Measurements from ENCODE around the gene DNAJC4. TPM values are rescaled to one million over a fixed set of nuclear protein-coding genes. Genes with fewer than 3 reads are reported as not detected.
A peak's percentile ranks its signal among the peaks of the same experiment; 100 is the strongest.

Gene DNAJC4
- total and polyA plus RNA-seq, 2 donors from 2014 or later: 31.1 to 102 TPM

DNA sequence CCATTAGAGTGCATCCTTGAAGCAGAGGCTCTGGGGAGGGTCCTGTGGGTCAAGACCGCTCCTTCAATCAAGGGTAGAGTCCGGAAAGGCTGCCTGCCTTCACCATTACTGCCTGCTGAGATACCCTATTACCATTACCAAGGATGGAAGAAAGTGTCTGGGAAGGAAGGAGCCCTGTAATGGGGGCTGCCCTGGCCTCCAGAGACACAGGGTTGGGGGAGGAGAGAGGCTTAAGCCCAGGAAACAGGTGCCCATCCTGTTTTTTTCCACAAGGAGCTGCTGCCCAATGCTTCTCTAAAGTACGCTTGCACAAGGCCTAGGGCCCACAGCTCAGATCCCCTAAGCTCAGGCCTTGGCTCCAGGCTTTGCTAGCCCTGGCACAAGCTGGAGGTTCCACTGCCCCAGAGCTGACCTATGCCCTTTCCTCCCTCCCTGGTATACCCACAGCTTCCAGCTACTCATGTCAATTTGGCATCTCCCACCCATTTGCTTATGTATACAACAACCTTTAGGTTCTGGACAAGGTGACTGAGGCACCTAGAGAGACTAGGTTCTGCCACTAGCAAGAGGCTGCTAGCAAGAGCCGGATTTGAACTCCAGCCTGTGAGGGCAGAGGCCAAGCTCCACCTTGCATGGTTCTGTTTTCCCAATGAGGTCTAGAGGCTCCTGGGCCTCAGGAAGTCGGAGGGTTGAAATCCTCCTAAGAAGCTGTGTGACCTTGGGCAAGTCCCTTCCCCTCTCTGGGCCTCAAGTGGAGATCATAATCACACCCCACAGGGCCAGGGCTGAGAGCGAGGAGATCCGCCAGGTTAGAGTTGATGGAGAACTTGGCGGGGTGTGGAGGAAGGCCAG, 19.4 kb downstream of the DNAJC4 start:
- intact Hi-C loops (cut with DNase I): no loop called here
- FAIRE-seq (no peak), DNase-seq (no peak)
- Histone ChIP-seq H3K27me3 (ENCODE audit: control insufficient read depth, insufficient read depth, low read length) (no peaks in the 10 kb centered on the region), H3K4me3 (ENCODE audit: low read length in 3 of 3) (no peak overlapping the region), H3K4me1 (ENCODE audit: control insufficient read depth in 2 of 3, insufficient read depth in 2 of 3, low read depth in 1 of 3, low read length in 3 of 3) (peaks cover 0 to 39% (median 5%) of the 10 kb centered on the region in 3 donors), H3K9me3 (ENCODE audit: control insufficient read depth in 2 of 3, insufficient read depth in 1 of 3, low read length in 3 of 3) (no peaks in the 10 kb centered on the region), H3K9ac (ENCODE audit: low read length in 3 of 3) (no peak overlapping the region), H3K36me3 (ENCODE audit: control insufficient read depth in 2 of 3, insufficient read depth in 3 of 3, low read length in 3 of 3) (no peaks in the 10 kb centered on the region), H3K27ac (ENCODE audit: low read depth in 2 of 2, low read length in 2 of 2) (no peak overlapping the region)
- TF ChIP-seq, protein P1, sequence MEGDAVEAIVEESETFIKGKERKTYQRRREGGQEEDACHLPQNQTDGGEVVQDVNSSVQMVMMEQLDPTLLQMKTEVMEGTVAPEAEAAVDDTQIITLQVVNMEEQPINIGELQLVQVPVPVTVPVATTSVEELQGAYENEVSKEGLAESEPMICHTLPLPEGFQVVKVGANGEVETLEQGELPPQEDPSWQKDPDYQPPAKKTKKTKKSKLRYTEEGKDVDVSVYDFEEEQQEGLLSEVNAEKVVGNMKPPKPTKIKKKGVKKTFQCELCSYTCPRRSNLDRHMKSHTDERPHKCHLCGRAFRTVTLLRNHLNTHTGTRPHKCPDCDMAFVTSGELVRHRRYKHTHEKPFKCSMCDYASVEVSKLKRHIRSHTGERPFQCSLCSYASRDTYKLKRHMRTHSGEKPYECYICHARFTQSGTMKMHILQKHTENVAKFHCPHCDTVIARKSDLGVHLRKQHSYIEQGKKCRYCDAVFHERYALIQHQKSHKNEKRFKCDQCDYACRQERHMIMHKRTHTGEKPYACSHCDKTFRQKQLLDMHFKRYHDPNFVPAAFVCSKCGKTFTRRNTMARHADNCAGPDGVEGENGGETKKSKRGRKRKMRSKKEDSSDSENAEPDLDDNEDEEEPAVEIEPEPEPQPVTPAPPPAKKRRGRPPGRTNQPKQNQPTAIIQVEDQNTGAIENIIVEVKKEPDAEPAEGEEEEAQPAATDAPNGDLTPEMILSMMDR (IDR thresholded peaks at IDR 0.05; ENCODE audit: borderline replicate concordance, extremely low read depth, insufficient read depth): no peak

DNA sequence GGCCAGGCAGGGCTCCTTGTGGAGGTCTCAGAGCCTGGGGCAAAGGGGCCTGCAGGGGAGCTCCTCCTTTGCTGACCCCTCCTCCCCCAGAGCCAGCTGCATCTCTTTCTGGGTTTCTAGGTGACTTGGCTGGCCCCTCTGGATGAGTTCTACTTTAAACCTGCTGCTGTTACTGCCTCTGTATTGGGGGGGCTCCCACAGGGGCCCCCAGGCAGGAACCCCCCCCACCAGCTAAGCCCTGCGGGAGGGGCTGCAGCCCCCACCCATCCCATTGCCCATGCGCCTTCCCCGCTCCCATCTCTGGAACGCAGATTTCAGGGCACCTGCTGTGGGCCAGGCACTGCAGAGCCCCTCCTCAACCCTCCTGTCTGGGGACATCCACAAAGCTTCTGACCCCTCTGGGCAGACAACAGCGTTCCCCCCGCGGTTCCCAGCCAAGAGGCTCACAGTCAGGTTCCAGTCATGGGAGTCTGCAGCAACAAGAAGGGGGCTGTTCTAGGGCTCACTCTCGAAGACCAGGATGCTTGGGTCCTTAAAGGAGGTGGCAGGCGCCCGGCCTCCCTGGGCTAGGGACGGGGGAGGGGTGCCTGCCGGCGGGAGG, 20.2 kb downstream of the DNAJC4 start:
- Histone ChIP-seq H3K4me1 (ENCODE audit: control insufficient read depth in 2 of 3, insufficient read depth in 2 of 3, low read depth in 1 of 3, low read length in 3 of 3) (peaks cover 0 to 32% (median 5%) of the 10 kb centered on the region in 3 donors), H3K9me3 (ENCODE audit: control insufficient read depth in 2 of 3, insufficient read depth in 1 of 3, low read length in 3 of 3) (no peaks in the 10 kb centered on the region), H3K9ac (ENCODE audit: low read length in 3 of 3) (no peak overlapping the region), H3K27ac (ENCODE audit: low read depth in 2 of 2, low read length in 2 of 2) (no peak overlapping the region), H3K36me3 (ENCODE audit: control insufficient read depth in 2 of 3, insufficient read depth in 3 of 3, low read length in 3 of 3) (no peaks in the 10 kb centered on the region), H3K27me3 (ENCODE audit: control insufficient read depth, insufficient read depth, low read length) (no peaks in the 10 kb centered on the region), H3K4me3 (ENCODE audit: low read length in 3 of 3) (peak overlapping the region in 1 of 3 donors; percentile 52)
- TF ChIP-seq, protein P1 (IDR thresholded peaks at IDR 0.05; ENCODE audit: borderline replicate concordance, extremely low read depth, insufficient read depth): no peak
- DNase-seq (peak in 1 of 5 donors; percentile 77), FAIRE-seq (no peak)
- intact Hi-C loops (cut with DNase I): no loop called here

DNA sequence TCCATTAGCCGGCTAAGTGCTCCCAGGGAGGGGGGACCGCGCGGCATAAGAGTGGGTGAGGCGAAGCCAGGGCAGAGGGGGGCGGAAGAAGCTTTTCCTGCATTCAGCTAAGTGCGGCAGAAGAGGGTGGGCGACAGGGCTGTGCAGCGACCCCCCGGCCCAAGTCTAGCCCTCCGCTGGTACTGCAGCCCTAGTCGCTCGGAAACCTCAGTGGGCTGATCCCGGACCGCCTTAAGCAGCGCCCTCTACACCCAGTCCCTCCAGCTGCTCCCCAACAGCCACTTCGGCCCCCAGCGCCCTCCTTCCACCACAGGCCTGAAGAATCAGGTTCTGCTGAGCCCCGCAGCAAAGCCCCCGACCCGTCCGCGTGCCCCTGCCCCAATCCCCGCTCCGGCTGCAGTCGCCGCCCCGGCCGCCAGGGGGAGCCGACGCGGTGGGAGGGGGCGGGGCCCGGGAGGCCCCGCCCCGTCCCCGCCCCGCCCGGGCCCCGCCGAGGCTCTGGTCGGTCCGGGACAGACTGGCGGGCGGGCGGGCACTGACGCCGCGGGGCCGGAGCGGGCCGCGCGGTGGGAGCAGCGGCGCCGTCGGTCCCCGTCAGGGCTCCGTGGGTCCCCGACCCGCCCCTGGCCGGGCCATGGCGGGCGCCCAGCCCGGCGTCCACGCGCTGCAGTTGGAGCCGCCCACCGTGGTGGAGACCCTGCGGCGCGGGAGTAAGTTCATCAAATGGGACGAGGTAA, 20.8 kb downstream of the DNAJC4 start, which contains the start of gene PLCB3:
Gene PLCB3, plus strand, starts transcription at position 515 of the 737 bp plus-strand sequence. Its CDS starts 120 bp downstream, at position 635.
- Histone ChIP-seq H3K4me1 (ENCODE audit: control insufficient read depth in 2 of 3, insufficient read depth in 2 of 3, low read depth in 1 of 3, low read length in 3 of 3) (peaks cover 0 to 26% (median 5%) of the 10 kb centered on the region in 3 donors), H3K27me3 (ENCODE audit: control insufficient read depth, insufficient read depth, low read length) (no peaks in the 10 kb centered on the region), H3K9me3 (ENCODE audit: control insufficient read depth in 2 of 3, insufficient read depth in 1 of 3, low read length in 3 of 3) (no peaks in the 10 kb centered on the region), H3K36me3 (ENCODE audit: control insufficient read depth in 2 of 3, insufficient read depth in 3 of 3, low read length in 3 of 3) (peaks cover 0 to 6% (median 0%) of the 10 kb centered on the region in 3 donors), H3K9ac (ENCODE audit: low read length in 3 of 3) (peak within 1 kb of the TSS in 2 of 3 donors; percentile 78 to 80), H3K27ac (ENCODE audit: low read depth in 2 of 2, low read length in 2 of 2) (peak within 1 kb of the TSS; percentile 7 to 32), H3K4me3 (ENCODE audit: low read length in 3 of 3) (peak within 1 kb of the TSS; percentile 57 to 74 (median 71))
- TF ChIP-seq, protein P1 (IDR thresholded peaks at IDR 0.05; ENCODE audit: borderline replicate concordance, extremely low read depth, insufficient read depth): peak; percentile 81
- intact Hi-C loops (cut with DNase I): no loop called here
- no peak for FAIRE-seq
- peak in 4 of 5 donors; percentile 53 to 89 (median 72) for DNase-seq
